Mucosa of descending colon (tissue), 3 donors: ENCODE measurements around the gene GGTLC1. TPM values are rescaled to one million over a fixed set of nuclear protein-coding genes. Genes with fewer than 3 reads are reported as not detected.

Source experiments
- ATAC-seq: fragments of 200-7000 bp; cut with Tn5 transposase; one replicate; pipeline ENCODE4 v1.9.1; 2020; ENCODE audit warnings: mild to moderate bottlenecking, moderate library complexity
- DNase-seq, 3 donors: peaks; one replicate each; pipeline ENCODE4 v3.0.0-alpha.2; 2020
- H3K36me3 ChIP-seq: fragments of 200-600 bp; one replicate; pipeline ENCODE4 v1.8.0; 2021; ENCODE audit warnings: low read depth, mild to moderate bottlenecking
- H3K4me1 ChIP-seq: fragments of 200-600 bp; one replicate; pipeline ENCODE4 v1.8.0; 2021; ENCODE audit warnings: low read depth, mild to moderate bottlenecking
- H3K4me3 ChIP-seq: fragments of 200-600 bp; one replicate; pipeline ENCODE4 v1.8.0; 2021; ENCODE audit warnings: mild to moderate bottlenecking
- H3K9me3 ChIP-seq: fragments of 200-600 bp; one replicate; pipeline ENCODE4 v1.8.0; 2021; ENCODE audit warnings: mild to moderate bottlenecking
- CTCF ChIP-seq: fragments of 200-600 bp; IDR thresholded peaks from one replicate; pipeline ENCODE4 v1.8.0; 2022; ENCODE audit warnings: antibody characterized with exemption, mild to moderate bottlenecking
- intact Hi-C, 2 donors: fragments of 100-400 bp; cut with DNase I in 1 of 2; cut with micrococcal nuclease in 1 of 2; formaldehyde crosslinking; loops; one replicate each; pipeline versions ENCODE4 v1.11.0 to v1.11.1; 2022; cut with DNase I, micrococcal nuclease
- total RNA-seq, 3 donors: library from RNA; stranded (reverse); fragmentation: NEBNext Ultra II Directional in 2 of 3; extraction: Animal tissue kit (Norgen Biotek cat#: 25700) in 2 of 3; gene quantifications; one replicate each; pipeline versions ENCODE4 v1.2.1 to v1.2.4, GENCODE V29; 2021 to 2023
- donor health status: DM: no; HTN: no; CAD: no; lungs with moderate emphysema.
- donor health status: DM: no; HTN: no; CAD: no.
- donor health status: DM: no; HTN: yes; CAD: no.

GGTLC1 gene
- total RNA-seq, 3 donors from 2014 or later = 0.32 TPM; not detected in 2

- no peaks in the 10 kb centered on the region for H3K9me3 ChIP-seq
- no peaks in the 10 kb centered on the region for H3K4me1 ChIP-seq
- ATAC-seq (peak; percentile 80), DNase-seq (peak in 1 of 3 donors; percentile 53)
- no peak overlapping the region for H3K4me3 ChIP-seq
- peak; percentile 45 for TF ChIP-seq CTCF
- intact Hi-C loops = no loop called here
- no peaks in the 10 kb centered on the region for H3K36me3 ChIP-seq
These were observed 51.1 kb downstream of the GGTLC1 start for GRCh38 chr20:23937303-23938117.

Other genes starting within 250 kb of the GGTLC1 start
- gene CST1, start 237.8 kb downstream of the GGTLC1 start, total RNA-seq = not detected
- not detected for gene CST2, start 162.1 kb downstream of the GGTLC1 start, total RNA-seq
- gene CST5, start 109.0 kb downstream of the GGTLC1 start, total RNA-seq = not detected